Cardiac muscle cell (in vitro differentiated cells and primary cell): ENCODE results near the gene SLC44A5. TPM values are rescaled to one million over a fixed set of nuclear protein-coding genes. Genes with fewer than 3 reads are reported as not detected.
A peak's percentile ranks its signal among the peaks of the same experiment; 100 is the strongest.

Experiments
- DNase-seq, 2 donors: peaks; one replicate each; pipeline versions ENCODE4 v3.0.0 to v3.0.0-alpha.2; 2010 to 2017; ENCODE audit warnings: low read depth in 1 of 2, low spot score in 1 of 2
- H3K27ac ChIP-seq: fragments of 200-600 bp; sonication (generic); 2 replicates; pipeline ENCODE4 v1.5.1; 2016
- H3K27me3 ChIP-seq: fragments of 200-600 bp; sonication (generic); 2 replicates; pipeline ENCODE4 v1.6.0; 2016; ENCODE audit warnings: control low read depth
- H3K36me3 ChIP-seq: fragments of 200-600 bp; sonication (generic); 2 replicates; pipeline ENCODE4 v1.5.1; 2016; ENCODE audit warnings: control low read depth
- H3K4me1 ChIP-seq: fragments of 200-600 bp; sonication (generic); 2 replicates; pipeline ENCODE4 v1.8.1; 2017; ENCODE audit warnings: low read depth, mild to moderate bottlenecking, mixed run types
- H3K4me3 ChIP-seq: fragments of 200-600 bp; sonication (generic); 2 replicates; pipeline ENCODE4 v1.5.1; 2016; ENCODE audit warnings: mild to moderate bottlenecking
- H3K9me3 ChIP-seq: fragments of 200-600 bp; sonication (generic); 2 replicates; pipeline ENCODE4 v1.5.1; 2017; ENCODE audit warnings: low read depth, mild to moderate bottlenecking, control low read depth
- polyA plus RNA-seq: library from polyadenylated mRNA; unstranded; fragments of >200 nt; fragmentation: Nextera tagmentation; extraction: Ambion mirVana; gene quantifications from 2 replicates; pipeline ENCODE4 v1.2.1, GENCODE V29; 2016
- total RNA-seq: library from RNA; depleted of rRNA; stranded (reverse); fragments of >200 nt; gene quantifications from 2 replicates; pipeline ENCODE4 v1.2.3, GENCODE V29; 2016
- TF ChIP-seq, protein P1 (sequence below): IDR thresholded peaks from 2 replicates; pipeline ENCODE4 v1.5.1; 2012; ENCODE audit warnings: low read depth, mild to moderate bottlenecking, low read length

Gene SLC44A5
- total and polyA plus RNA-seq, 2 experiments from 2014 or later: 6.9 to 11.1 TPM

DNA sequence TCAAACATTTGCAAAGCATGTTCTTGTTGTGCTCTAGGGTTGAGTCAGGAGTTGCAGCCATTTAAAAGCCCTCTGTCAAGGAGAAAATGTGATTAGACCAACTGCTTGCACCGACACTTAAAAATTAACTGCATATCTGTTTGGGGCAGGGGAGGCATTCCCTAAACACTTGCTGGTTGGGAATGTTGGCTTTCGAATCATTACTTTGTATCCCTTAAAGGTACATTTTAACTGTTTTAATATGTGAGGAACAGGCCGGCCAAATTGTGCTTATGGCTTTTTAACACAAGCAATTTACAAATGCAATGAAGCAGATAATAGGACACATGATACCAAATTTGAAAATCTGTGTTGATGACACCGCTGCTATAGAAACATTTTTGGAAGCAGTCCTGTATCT is 317.6 kb downstream of the SLC44A5 start:
- H3K27ac ChIP-seq: no peak overlapping the region
- TF ChIP-seq, protein P1, sequence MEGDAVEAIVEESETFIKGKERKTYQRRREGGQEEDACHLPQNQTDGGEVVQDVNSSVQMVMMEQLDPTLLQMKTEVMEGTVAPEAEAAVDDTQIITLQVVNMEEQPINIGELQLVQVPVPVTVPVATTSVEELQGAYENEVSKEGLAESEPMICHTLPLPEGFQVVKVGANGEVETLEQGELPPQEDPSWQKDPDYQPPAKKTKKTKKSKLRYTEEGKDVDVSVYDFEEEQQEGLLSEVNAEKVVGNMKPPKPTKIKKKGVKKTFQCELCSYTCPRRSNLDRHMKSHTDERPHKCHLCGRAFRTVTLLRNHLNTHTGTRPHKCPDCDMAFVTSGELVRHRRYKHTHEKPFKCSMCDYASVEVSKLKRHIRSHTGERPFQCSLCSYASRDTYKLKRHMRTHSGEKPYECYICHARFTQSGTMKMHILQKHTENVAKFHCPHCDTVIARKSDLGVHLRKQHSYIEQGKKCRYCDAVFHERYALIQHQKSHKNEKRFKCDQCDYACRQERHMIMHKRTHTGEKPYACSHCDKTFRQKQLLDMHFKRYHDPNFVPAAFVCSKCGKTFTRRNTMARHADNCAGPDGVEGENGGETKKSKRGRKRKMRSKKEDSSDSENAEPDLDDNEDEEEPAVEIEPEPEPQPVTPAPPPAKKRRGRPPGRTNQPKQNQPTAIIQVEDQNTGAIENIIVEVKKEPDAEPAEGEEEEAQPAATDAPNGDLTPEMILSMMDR: no peak
- H3K4me3 ChIP-seq: no peak overlapping the region
- H3K9me3 ChIP-seq: no peaks in the 10 kb centered on the region
- H3K27me3 ChIP-seq: no peaks in the 10 kb centered on the region
- no peak for DNase-seq
- H3K36me3 ChIP-seq: no peaks in the 10 kb centered on the region
- H3K4me1 ChIP-seq: peaks cover 22% of the 10 kb centered on the region

DNA sequence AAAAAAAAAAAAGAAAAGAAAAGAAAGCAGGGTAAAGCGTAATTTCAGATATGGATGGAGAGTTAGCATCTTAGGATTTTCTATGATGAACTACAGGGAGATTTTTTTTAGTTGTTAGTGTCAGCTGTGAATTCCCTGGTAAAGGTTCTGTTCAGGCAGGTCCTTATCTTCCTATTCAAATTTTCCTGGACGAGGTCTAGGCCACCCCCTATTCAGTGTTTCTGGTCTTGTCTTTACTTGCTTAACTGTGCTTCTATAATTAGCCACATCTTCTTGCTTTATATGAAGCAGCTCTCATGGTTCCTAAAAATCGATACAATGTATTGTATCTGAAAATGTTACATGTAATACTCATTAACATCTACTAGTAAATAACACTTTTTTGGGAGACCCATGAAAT is 318.9 kb downstream of the SLC44A5 start:
- Histone ChIP-seq H3K4me1 (peaks cover 22% of the 10 kb centered on the region), H3K27me3 (no peaks in the 10 kb centered on the region), H3K9me3 (no peaks in the 10 kb centered on the region), H3K36me3 (no peaks in the 10 kb centered on the region), H3K4me3 (no peak overlapping the region), H3K27ac (peak overlapping the region; percentile 16)
- TF ChIP-seq, protein P1: no peak
- DNase-seq: no peak

DNA sequence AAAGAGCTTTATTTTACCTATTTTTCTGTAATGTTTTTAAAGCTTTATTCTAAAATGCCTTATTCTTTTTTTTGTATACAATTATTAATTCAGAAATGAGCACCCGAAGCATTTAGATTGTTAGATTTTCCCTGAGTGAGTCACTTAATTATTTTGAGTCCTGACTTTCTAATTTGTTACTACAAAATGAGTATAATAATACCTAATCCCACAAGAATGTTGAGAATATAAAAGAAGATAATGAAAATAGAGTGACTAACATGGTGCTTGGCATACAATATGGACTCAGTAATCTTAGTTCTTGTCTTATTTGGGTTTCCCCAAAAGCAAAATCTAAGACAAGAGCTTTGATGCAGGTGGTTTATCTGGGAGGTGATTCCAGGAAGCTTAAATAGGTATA is 334.5 kb downstream of the SLC44A5 start:
- no peaks in the 10 kb centered on the region for H3K9me3 ChIP-seq
- H3K27me3 ChIP-seq: no peaks in the 10 kb centered on the region
- H3K27ac ChIP-seq: no peak overlapping the region
- DNase-seq: no peak
- H3K36me3 ChIP-seq: no peaks in the 10 kb centered on the region
- H3K4me3 ChIP-seq: no peak overlapping the region
- no peaks in the 10 kb centered on the region for H3K4me1 ChIP-seq
- TF ChIP-seq, protein P1: no peak

DNA sequence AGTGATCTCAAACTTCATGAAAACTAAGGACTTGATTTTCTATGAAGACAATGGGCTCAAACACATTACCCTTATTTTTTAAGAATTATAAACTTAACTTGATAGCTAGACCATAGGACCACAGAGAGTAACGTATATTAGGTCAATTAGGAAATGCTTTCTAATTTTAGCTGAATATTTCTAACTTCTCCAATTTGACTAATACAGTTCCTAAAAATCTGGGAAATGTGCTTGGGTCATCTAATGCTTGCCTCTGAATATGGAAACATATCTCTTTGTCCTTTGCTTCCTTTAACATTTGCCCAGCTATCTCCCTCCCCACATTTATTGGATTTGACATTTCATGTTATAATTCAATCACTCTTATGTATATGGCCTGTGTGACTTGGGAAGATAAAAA is 335.3 kb downstream of the SLC44A5 start:
- no peak for DNase-seq
- Histone ChIP-seq H3K4me1 (no peaks in the 10 kb centered on the region), H3K36me3 (no peaks in the 10 kb centered on the region), H3K9me3 (no peaks in the 10 kb centered on the region), H3K4me3 (no peak overlapping the region), H3K27ac (no peak overlapping the region), H3K27me3 (no peaks in the 10 kb centered on the region)
- TF ChIP-seq, protein P1: no peak

DNA sequence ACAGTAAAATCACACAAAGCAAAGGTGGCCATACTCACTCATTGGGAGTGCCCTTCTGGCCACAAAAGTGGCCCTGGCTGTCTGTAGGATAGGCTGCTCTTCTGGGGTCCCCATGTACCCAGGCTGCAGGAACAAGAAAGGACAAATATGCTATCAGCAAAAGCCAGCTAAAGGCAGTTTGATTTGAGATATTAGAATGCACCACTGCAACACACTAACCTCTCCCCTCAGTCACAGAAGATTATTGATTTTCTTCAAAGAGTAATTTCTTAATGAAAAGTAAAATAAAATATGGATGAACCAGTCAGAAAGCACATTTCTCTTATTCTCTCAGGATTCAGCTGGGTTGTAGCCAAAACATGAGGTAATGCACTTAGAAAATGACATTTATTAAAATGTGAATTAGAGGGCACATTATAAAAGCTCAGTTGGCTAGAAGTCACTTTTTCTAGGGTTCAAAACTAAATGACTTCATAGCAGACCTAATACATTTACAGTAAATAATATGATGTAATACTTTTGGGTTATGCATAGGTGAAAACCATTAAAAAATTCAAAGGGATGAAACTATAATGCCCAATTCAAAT is 335.9 kb downstream of the SLC44A5 start:
- TF ChIP-seq, protein P1: no peak
- no peak overlapping the region for H3K27ac ChIP-seq
- H3K27me3 ChIP-seq: no peaks in the 10 kb centered on the region
- no peaks in the 10 kb centered on the region for H3K36me3 ChIP-seq
- no peak overlapping the region for H3K4me3 ChIP-seq
- H3K4me1 ChIP-seq: no peaks in the 10 kb centered on the region
- no peaks in the 10 kb centered on the region for H3K9me3 ChIP-seq
- DNase-seq: no peak

DNA sequence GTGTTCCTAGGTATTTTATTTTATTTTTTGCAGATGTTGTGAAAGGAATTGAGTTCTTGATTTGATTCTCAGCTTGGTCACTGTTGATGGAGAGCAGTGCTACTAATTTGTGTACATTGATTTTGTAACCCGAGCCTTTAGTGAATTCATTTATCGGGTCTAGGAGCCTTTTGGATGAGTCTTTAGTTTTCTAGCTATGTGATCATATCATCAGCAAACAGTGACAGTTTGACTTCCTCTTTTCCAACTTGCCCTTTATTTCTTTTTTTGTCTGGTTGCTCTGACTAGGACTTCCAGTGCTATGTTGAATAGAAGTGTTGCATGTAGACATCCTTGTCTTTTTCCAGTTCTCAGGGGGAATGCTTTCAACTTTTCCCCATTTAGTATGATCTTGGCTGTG is 337.8 kb downstream of the SLC44A5 start:
- Histone ChIP-seq H3K36me3 (no peaks in the 10 kb centered on the region), H3K9me3 (no peaks in the 10 kb centered on the region), H3K27me3 (no peaks in the 10 kb centered on the region), H3K4me3 (no peak overlapping the region), H3K4me1 (no peaks in the 10 kb centered on the region), H3K27ac (no peak overlapping the region)
- no peak for DNase-seq
- TF ChIP-seq, protein P1: no peak
